Dermis blood vessel endothelial cell (primary cell): ENCODE data around the gene FAM83E. TPM values are rescaled to one million over a fixed set of nuclear protein-coding genes. Genes with fewer than 3 reads are reported as not detected.
"Not testable (repeated sequence)": the region's sequence is repeated elsewhere in the genome, so short reads cannot be mapped to it uniquely, and the experiment has no call there.

Source experiments
- DNase-seq: peaks from one replicate; pipeline ENCODE4 v3.0.0; 2010
- total RNA-seq: library from RNA; depleted of rRNA; stranded (reverse); fragments of >200 nt; gene quantifications from 2 replicates; pipeline ENCODE4 v1.2.3, GENCODE V29; 2014

Gene FAM83E
- total RNA-seq, 1 donor from 2014 or later: not detected

- no peak for DNase-seq
Observed at GRCh38 chr19:48639483-48640375, 24.9 kb upstream of the FAM83E start.

- peak; percentile 23 for DNase-seq
Observed at GRCh38 chr19:48638831-48639381, 24.0 kb upstream of the FAM83E start.

DNA sequence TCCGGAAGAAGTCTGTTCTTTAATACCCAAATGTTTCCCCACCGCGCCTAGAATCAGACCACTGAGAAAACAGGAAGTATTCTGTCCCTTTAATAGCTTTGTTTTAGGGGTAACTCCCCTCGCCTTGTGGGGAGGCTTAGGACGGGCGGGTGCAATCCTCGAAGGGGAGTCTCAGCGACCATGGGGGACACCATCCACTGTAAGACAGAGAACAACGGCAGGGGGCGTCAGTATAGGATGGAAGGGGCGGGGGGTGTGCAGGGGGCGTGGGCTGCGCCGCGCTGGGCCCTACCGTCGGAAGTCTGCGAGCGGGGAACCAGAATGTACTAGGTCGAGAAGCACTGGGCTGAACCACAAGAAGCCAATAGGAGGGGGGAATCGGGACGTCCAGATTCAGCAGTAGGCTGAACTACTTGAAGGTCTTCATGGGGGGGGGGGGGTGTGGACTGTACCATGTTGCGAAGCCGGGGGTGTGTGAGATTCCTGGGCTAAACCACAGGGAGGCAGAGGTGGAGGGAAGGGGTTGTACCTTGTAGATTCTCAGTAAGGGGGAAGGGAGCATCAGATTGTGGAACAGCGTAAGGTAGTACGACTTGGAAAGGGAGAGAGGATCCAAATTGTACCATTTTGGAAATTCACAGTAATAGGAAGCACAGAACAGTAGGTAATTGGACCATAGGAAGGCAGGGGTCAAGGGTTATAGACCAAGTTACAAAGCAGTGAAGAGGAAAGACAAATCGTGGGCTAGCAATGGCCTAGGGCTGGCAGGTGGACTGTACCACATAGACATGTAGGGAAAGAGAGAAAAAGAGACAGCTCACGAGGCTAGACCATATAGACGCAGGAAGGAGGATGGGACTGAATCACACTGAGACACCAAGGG lies 23.3 kb upstream of the FAM83E start:
- DNase-seq: peak; percentile 96

- peak; percentile 98 for DNase-seq
Observed at GRCh38 chr19:48637449-48637947, 22.6 kb upstream of the FAM83E start.

DNA sequence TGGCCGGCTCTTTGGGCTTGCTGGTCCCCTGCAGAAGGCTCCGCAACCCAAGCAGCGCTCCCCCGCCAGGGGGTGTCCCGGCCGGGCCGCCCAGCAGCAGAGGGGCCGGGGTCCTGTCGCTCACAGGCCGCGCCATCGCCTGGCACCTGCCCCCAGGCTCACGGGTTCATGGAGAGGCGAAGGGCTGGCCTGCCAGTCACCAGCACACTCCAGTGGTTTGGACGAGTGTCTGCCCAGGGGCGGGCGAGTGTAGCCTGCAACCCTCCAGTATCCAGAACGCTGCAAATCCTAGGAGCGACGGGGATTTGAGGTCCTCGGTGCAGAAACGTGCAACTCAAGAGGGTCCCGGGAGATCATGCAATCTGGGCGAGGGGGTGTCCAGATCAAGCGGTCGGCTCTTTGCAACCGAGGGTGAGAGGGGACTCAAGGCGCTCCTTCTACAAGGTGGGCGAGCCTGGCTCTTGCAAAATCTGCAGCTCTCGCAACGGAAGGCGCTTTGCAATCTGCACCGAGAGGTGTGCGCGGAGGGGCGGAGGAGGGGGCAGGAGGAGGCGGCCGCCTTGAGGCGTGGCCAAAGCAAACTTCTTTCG lies 22.1 kb upstream of the FAM83E start, which contains the start of gene DBP:
TSS of gene DBP (minus strand) at position 521 of the 590 bp plus-strand sequence. CDS start at position 136, 385 bp downstream.
- DNase-seq: no peak

DNA sequence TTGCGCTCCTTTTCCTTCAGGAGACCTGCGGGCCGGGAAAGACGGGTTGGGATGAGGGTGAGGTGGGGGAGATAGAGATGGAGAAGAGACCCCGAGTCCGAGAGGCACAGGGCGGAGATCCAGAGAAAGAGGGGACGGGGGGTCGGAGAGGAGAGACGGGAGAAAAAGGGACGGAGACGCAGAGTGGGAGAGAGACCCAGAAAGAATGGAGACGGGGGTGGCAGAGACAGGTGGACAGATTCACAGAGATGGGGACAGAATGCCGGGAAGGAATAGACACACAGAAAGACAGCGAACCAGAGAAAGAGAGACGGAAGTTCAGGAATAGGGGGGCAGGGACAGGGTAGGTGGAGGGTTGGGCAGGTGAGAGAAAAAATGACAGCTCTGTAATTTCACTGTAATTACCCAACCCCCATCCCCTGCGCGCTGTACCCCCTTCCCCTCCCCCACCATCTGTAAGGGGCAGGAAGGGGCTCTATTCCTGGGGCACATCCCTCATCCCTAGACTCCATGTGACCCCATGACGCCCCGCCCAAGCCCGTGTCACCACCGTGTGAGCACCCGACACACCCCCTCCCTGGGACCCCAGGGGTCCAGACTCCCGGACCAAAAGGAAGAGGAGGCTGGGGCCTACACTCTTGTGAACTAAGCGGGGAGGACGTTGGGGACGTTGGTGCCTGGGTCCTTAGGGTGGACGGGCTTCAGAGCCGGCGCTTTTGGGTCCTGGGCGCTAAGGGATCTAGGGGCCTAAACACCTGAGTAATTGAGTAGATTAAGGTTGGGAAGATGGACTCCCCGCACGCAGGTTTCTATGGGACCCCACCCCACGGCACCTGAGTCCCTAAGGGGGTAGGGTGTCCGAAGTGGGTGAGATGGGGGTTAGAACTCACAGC lies 21.3 kb upstream of the FAM83E start:
- no peak for DNase-seq

GRCh38 chr19:48635263-48635965 lies 20.5 kb upstream of the FAM83E start:
- DNase-seq: peak; percentile 66

GRCh38 chr19:48634424-48635262 lies 19.8 kb upstream of the FAM83E start:
- peak; percentile 94 for DNase-seq

- no peak for DNase-seq
Observed at GRCh38 chr19:48634036-48634342, 19.1 kb upstream of the FAM83E start.

GRCh38 chr19:48633148-48634035 lies 18.5 kb upstream of the FAM83E start:
- DNase-seq: no peak

GRCh38 chr19:48632692-48633147 lies 17.8 kb upstream of the FAM83E start:
- DNase-seq: no peak

- DNase-seq: not testable (repeated sequence)
Observed at GRCh38 chr19:48632286-48632685, 17.4 kb upstream of the FAM83E start.

GRCh38 chr19:48631225-48631624 lies 16.3 kb upstream of the FAM83E start:
- no peak for DNase-seq

DNA sequence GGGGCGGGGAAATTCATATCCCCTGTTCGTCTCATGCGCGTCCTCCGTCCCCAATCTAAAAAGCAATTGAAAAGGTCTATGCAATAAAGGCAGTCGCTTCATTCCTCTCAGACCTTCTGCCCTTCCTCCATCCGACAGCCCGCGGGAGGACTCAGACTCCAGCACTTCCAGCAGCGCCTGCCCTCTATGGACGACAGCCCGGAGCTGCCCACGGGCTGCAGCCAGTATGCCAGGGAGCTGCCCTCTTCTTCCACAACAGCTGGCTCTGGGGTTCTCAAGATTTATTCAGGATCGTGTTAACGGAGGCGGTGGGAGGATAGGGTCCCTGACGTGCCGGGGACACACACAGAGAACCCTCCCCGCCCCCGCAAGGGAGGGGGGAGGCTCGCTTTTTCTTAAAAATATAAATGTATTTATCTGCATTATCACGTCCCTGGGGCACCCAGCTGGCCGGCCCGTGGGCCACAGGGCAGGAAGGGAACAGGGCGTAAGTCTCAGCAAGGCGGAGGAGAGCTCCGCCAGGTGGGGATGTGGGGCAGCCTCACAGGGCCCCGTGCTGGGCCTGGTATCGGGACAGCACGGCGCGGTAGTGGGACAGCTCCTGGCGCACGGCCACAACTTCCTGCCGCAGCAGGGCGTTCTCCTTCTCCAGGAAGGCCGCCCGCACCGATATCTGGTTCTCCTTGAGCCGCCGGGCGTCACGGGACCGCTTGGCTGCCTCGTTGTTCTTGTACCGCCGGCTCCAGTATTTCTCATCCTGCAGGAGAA lies 15.6 kb upstream of the FAM83E start:
- DNase-seq: peak; percentile 74

GRCh38 chr19:48629599-48630295 lies 14.9 kb upstream of the FAM83E start:
- DNase-seq: peak; percentile 82

- no peak for DNase-seq
Observed at GRCh38 chr19:48629297-48629598, 14.4 kb upstream of the FAM83E start.
